Measurements from ENCODE around the gene CACFD1. TPM values are rescaled to one million over a fixed set of nuclear protein-coding genes. Genes with fewer than 3 reads are reported as not detected.

Gene CACFD1
- total and polyA plus RNA-seq, 2 donors (not counting 3 experiments of a cell fraction or from before 2014, with no cell fraction given), result 9.7 to 11.5 TPM

GRCh38 chr9:133495327-133496293 lies 35.8 kb downstream of the CACFD1 start:
- no peak overlapping the region for H2AFZ ChIP-seq (ENCODE audit: low read depth, low read length)
- no peaks in the 10 kb centered on the region for H3K27me3 ChIP-seq (ENCODE audit: control insufficient read depth in 2 of 2, insufficient read depth in 2 of 2, low read length in 2 of 2)
- no peaks in the 10 kb centered on the region for H3K9me1 ChIP-seq (replicated peaks; ENCODE audit: control insufficient read depth, extremely low read depth, insufficient read depth, low read length)
- TF ChIP-seq MAX (IDR thresholded peaks at IDR 0.05; ENCODE audit: insufficient read depth, insufficient read length) (no peak), POLR2AphosphoS5 (IDR thresholded peaks at IDR 0.05; ENCODE audit: insufficient read depth, low read depth, low read length) (no peak), EZH2 (IDR thresholded peaks at IDR 0.05; ENCODE audit: borderline replicate concordance, low read depth, low read length, severe bottlenecking) (no peak), JUN (IDR thresholded peaks at IDR 0.05; ENCODE audit: borderline replicate concordance, insufficient read depth, insufficient read length, low read depth) (no peak), GATA2 (IDR thresholded peaks at IDR 0.05; ENCODE audit: insufficient read depth, insufficient read length, low read depth, low read length) (no peak), CTCF (IDR thresholded peaks at IDR 0.05; ENCODE audit: extremely low read depth in 1 of 2, insufficient read depth in 1 of 2, low read depth in 1 of 2, low read length in 2 of 2) (no peak), FOS (IDR thresholded peaks at IDR 0.05; ENCODE audit: borderline replicate concordance, insufficient read depth, low read length) (no peak), POLR2A (IDR thresholded peaks at IDR 0.05; ENCODE audit: low read depth, low read length) (no peak), MYC (IDR thresholded peaks at IDR 0.05; ENCODE audit: low read depth, low read length) (no peak)
- no peaks in the 10 kb centered on the region for H3K4me1 ChIP-seq (ENCODE audit: control insufficient read depth, extremely low read depth, insufficient read depth, low read length)
- DNase-seq (ENCODE audit: low read depth, low spot score), result no peak
- no peaks in the 10 kb centered on the region for H3K9me3 ChIP-seq (replicated peaks; ENCODE audit: control insufficient read depth, insufficient read depth, low read length)
- no peak overlapping the region for H3K27ac ChIP-seq (ENCODE audit: insufficient read depth, low read depth, low read length)
- intact Hi-C loops (cut with micrococcal nuclease) (no loop called here), dilution Hi-C loops (cut with MboI; ENCODE audit: extremely low pct_ligation_motif_present, low sequenced_read_pairs) (no loop called here)
- CTCF ChIA-PET, result interaction anchor here (1.1 to 1.9 kb wide), 3 partner anchors 9 to 474 kb away, joined by 3 to 13 read pairs (median 3); no protein-coding TSS in a partner anchor
- POLR2A ChIA-PET, result no interaction called here
- H3K4me2 ChIP-seq (ENCODE audit: insufficient read depth, low read length), result no peak overlapping the region
- FAIRE-seq, result no peak
- H3K9ac ChIP-seq (replicated peaks; ENCODE audit: extremely low read depth, insufficient read depth, low read length), result no peak overlapping the region
- no peaks in the 10 kb centered on the region for H4K20me1 ChIP-seq (replicated peaks; ENCODE audit: control insufficient read depth, extremely low read depth, insufficient read depth, low read length)
- no peaks in the 10 kb centered on the region for H3K79me2 ChIP-seq (ENCODE audit: control insufficient read depth, insufficient read depth, low read length)
- no TSS peak for BruUV-seq (replicated peaks)
- no peak overlapping the region for H3K4me3 ChIP-seq (replicated peaks in 1 of 3; ENCODE audit: insufficient read depth in 1 of 3, low read depth in 1 of 3, low read length in 3 of 3)
- no peaks in the 10 kb centered on the region for H3K36me3 ChIP-seq (ENCODE audit: control insufficient read depth in 2 of 2, extremely low read depth in 1 of 2, insufficient read depth in 2 of 2, low read length in 2 of 2)

Data from endothelial cell of umbilical vein (primary cell).